Measurements from ENCODE around the gene ZNF639.

GRCh38 chr3:179322286-179323196, at the start of gene ZNF639:
- TF ChIP-seq POLR2AphosphoS5 (IDR thresholded peaks at IDR 0.05; ENCODE audit: low read depth, low read length) = no peak
- no peak for TF ChIP-seq REST (IDR thresholded peaks at IDR 0.05; ENCODE audit: insufficient read depth in 1 of 2, low read depth in 2 of 2, low read length in 2 of 2)
- TF ChIP-seq SIN3A (IDR thresholded peaks at IDR 0.05; ENCODE audit: borderline replicate concordance, insufficient read depth, low read length) = no peak
- TF ChIP-seq FOXP2 (optimal IDR thresholded peaks at IDR 0.05; ENCODE audit: borderline replicate concordance, extremely low read depth, extremely low read length, insufficient read depth) = peak; percentile 84

Measured in PFSK-1 (cell line).